Loucy (cell line): ENCODE results near the gene DNAH9.

Source experiments
- EZH2phosphoT487 ChIP-seq: fragments of 200-600 bp; IDR thresholded peaks from 2 replicates; pipeline ENCODE4 v1.6.1; 2018; ENCODE audit warnings: antibody characterized with exemption, mild to moderate bottlenecking, moderate library complexity, borderline replicate concordance
- TF ChIP-seq, protein P1 (sequence below): fragments of 200-600 bp; sonication (generic); conservative IDR thresholded peaks from 2 replicates; pipeline ENCODE4 v1.5.1; 2014; ENCODE audit warnings: mild to moderate bottlenecking, antibody characterized with exemption, low read length

DNA sequence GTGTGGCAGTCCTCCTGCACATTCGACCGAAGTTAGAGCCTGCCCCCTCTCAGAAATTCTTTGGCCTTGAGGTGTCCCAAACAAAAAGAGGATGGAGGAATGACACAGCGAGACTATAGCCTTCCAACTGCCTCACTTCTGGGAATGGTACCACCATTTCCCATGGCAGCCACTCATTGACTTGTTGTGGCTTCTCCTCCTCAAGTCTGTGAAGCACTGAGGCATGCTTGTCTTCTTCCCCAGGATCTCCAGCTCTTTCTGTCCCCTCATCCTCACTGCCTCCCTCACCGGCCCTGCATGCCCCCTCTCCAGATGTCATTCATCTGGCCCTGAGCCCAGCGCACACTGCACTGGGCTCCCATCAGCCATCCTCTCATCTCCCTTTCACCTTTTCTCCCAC lies 43.7 kb upstream of the DNAH9 start:
- TF ChIP-seq, protein P1, sequence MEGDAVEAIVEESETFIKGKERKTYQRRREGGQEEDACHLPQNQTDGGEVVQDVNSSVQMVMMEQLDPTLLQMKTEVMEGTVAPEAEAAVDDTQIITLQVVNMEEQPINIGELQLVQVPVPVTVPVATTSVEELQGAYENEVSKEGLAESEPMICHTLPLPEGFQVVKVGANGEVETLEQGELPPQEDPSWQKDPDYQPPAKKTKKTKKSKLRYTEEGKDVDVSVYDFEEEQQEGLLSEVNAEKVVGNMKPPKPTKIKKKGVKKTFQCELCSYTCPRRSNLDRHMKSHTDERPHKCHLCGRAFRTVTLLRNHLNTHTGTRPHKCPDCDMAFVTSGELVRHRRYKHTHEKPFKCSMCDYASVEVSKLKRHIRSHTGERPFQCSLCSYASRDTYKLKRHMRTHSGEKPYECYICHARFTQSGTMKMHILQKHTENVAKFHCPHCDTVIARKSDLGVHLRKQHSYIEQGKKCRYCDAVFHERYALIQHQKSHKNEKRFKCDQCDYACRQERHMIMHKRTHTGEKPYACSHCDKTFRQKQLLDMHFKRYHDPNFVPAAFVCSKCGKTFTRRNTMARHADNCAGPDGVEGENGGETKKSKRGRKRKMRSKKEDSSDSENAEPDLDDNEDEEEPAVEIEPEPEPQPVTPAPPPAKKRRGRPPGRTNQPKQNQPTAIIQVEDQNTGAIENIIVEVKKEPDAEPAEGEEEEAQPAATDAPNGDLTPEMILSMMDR, result no peak
- TF ChIP-seq EZH2phosphoT487, result no peak
